Renal pelvis (tissue), 3 donors: ENCODE results near the gene IGSF9. TPM values are rescaled to one million over a fixed set of nuclear protein-coding genes. Genes with fewer than 3 reads are reported as not detected.

Experiments used
- polyA plus RNA-seq, 3 donors: library from polyadenylated mRNA; unstranded; fragments of 120-200 nt; gene quantifications; one replicate each; pipeline ENCODE4 v1.2.1, GENCODE V29; 2013; ENCODE audit not compliant: insufficient read length in 3 of 3

The IGSF9 gene
- polyA plus RNA-seq, 3 donors, result 19.3 to 24.2 (median 19.5) TPM

Other genes starting within 250 kb of the IGSF9 start
- gene CRP, start 231.0 kb downstream of the IGSF9 start, polyA plus RNA-seq, result not detected
- 10 to 100 TPM; 32.4 to 37.4 (median 36.5) TPM for gene DUSP23, start 164.7 kb downstream of the IGSF9 start, polyA plus RNA-seq
- gene FCRL6, start 143.3 kb downstream of the IGSF9 start, polyA plus RNA-seq, result under 1 TPM; 0.33 to 0.67 (median 0.48) TPM
- gene SLAMF8, start 118.7 kb downstream of the IGSF9 start, polyA plus RNA-seq, result 1 to 10 TPM in 1 of 3 donors, under 1 TPM in 2; 0.52 to 1.4 (median 0.61) TPM
- 1 to 10 TPM in 1 of 3 donors, under 1 TPM in 2; 0.43 to 2.6 (median 0.49) TPM for gene VSIG8, start 83.0 kb downstream of the IGSF9 start, polyA plus RNA-seq
- 1 to 10 TPM; 3.7 to 4.7 (median 4.0) TPM for gene CFAP45, start 45.4 kb downstream of the IGSF9 start, polyA plus RNA-seq
- gene TAGLN2, start 20.1 kb downstream of the IGSF9 start, polyA plus RNA-seq, result 100 to 1,000 TPM; 113 to 144 (median 131) TPM
- gene SLAMF9, start 8.6 kb upstream of the IGSF9 start, polyA plus RNA-seq, result not detected
- 10 to 100 TPM in 2 of 3 donors, 1 to 10 TPM in 1; 9.6 to 14.0 (median 13.6) TPM for gene PIGM, start 86.4 kb upstream of the IGSF9 start, polyA plus RNA-seq
- 10 to 100 TPM; 20.5 to 24.7 (median 22.3) TPM for gene KCNJ10, start 124.5 kb upstream of the IGSF9 start, polyA plus RNA-seq
- under 1 TPM; 0.09 to 0.15 (median 0.11) TPM for gene KCNJ9, start 135.9 kb upstream of the IGSF9 start, polyA plus RNA-seq
- gene IGSF8, start 153.0 kb upstream of the IGSF9 start, polyA plus RNA-seq, result 10 to 100 TPM; 35.0 to 40.0 (median 39.6) TPM
- gene ATP1A2, start 170.1 kb upstream of the IGSF9 start, polyA plus RNA-seq, result 1 to 10 TPM; 4.5 to 5.1 (median 5.0) TPM
- under 1 TPM; 0.26 to 0.80 (median 0.30) TPM for gene ATP1A4, start 206.0 kb upstream of the IGSF9 start, polyA plus RNA-seq
- gene CASQ1, start 245.0 kb upstream of the IGSF9 start, polyA plus RNA-seq, result under 1 TPM; 0.30 to 0.99 (median 0.81) TPM